K562 (cell line): ENCODE measurements around the gene HMCN1. TPM values are rescaled to one million over a fixed set of nuclear protein-coding genes. Genes with fewer than 3 reads are reported as not detected.

Experiments used
- ATAC-seq: fragments of 200-7000 bp; cut with Tn5 transposase; 3 replicates; pipeline ENCODE4 v1.9.1; 2020; ENCODE audit warnings: moderate library complexity
- BruUV-seq: library from RNA; stranded (reverse); fragments of 400-500 nt; replicated peaks from 2 replicates; lab custom pipeline; 2021; lab: Mats Ljungman, UMichigan
- CTCF ChIA-PET: fragments of 300-600 bp; formaldehyde crosslinking; extraction: SDS; loops from one replicate; lab custom pipeline; 2021; ENCODE audit warnings: low intra/inter-chr PET ratio; lab: Yijun Ruan, JAX
- POLR2A ChIA-PET: fragments of 300-600, 350-650 bp; sonication (Branson Sonifier 250); formaldehyde crosslinking; extraction: SDS; loops from one replicate; lab custom pipeline; 2021; ENCODE audit warnings: antibody characterized with exemption, inconsistent platforms; lab: Yijun Ruan, JAX
- DNase-seq, 4 experiments: peaks; one replicate each; pipeline versions ENCODE4 v3.0.0 to v3.0.0-alpha.2; 2011 to 2018; ENCODE audit warnings: low spot score in 3 of 4, mixed read lengths in 3 of 4; ENCODE audit errors: extremely low read depth in 1 of 4
- FAIRE-seq: peaks from 2 replicates; lab custom pipeline; 2011; peaks lifted over from hg19 to GRCh38; lab: Jason Lieb, UNC
- H2AFZ ChIP-seq: 2 replicates; pipeline ENCODE4 v1.6.0; 2011; ENCODE audit warnings: low read depth, low read length, control low read depth, inconsistent platforms
- H3K27ac ChIP-seq: fragments of 200-600 bp; 3 replicates; pipeline ENCODE4 v1.8.0; 2011; ENCODE audit warnings: low read depth, mild to moderate bottlenecking, control low read depth, inconsistent platforms, low read length, moderate library complexity, mixed read lengths; ENCODE audit errors: extremely low read depth
- H3K27me3 ChIP-seq, 2 experiments: fragments of 300-600 bp in 1 of 2; 2 replicates in 1 of 2; 3 replicates in 1 of 2; pipeline versions ENCODE4 v1.6.0 to v1.8.0; 2011; ENCODE audit warnings: inconsistent platforms in 2 of 2, low read length in 2 of 2, mild to moderate bottlenecking in 1 of 2, mixed read lengths in 1 of 2, moderate library complexity in 1 of 2; ENCODE audit not compliant: control insufficient read depth in 2 of 2, insufficient read depth in 2 of 2
- H3K36me3 ChIP-seq: fragments of 300-600 bp; 3 replicates; pipeline ENCODE4 v1.8.0; 2011; ENCODE audit warnings: mild to moderate bottlenecking, low read length, inconsistent platforms; ENCODE audit not compliant: control insufficient read depth, insufficient read depth
- H3K4me1 ChIP-seq, 2 experiments: fragments of 200-600 bp in 1 of 2; replicated peaks in 1 of 2; 2 replicates in 1 of 2; 3 replicates in 1 of 2; pipeline versions ENCODE4 v1.5.1 to v1.8.0; 2011; ENCODE audit warnings: inconsistent platforms in 2 of 2, low read length in 2 of 2, mild to moderate bottlenecking in 1 of 2, mixed read lengths in 1 of 2, moderate library complexity in 1 of 2; ENCODE audit not compliant: control insufficient read depth in 2 of 2, insufficient read depth in 2 of 2
- H3K4me2 ChIP-seq: 2 replicates; pipeline ENCODE4 v1.6.1; 2011; ENCODE audit warnings: low read length, control low read depth, inconsistent platforms, mixed read lengths; ENCODE audit not compliant: insufficient read depth
- H3K4me3 ChIP-seq: fragments of 200-600 bp; sonication (generic), shearing (Covaris generic); 2 replicates; pipeline ENCODE4 v1.5.1; 2016; ENCODE audit warnings: control low read depth, inconsistent platforms
- H3K79me2 ChIP-seq: fragments of 200-600 bp; 3 replicates; pipeline ENCODE4 v1.8.0; 2011; ENCODE audit warnings: low read length, inconsistent platforms; ENCODE audit not compliant: control insufficient read depth, insufficient read depth
- H3K9ac ChIP-seq, 2 experiments: 2 replicates each; pipeline versions ENCODE4 v1.6.0 to v1.6.1; 2011; ENCODE audit warnings: low read depth in 2 of 2, low read length in 2 of 2, control low read depth in 1 of 2, inconsistent platforms in 1 of 2, mild to moderate bottlenecking in 1 of 2, mixed read lengths in 1 of 2; ENCODE audit not compliant: insufficient read depth in 1 of 2
- H3K9me1 ChIP-seq: one replicate; pipeline ENCODE4 v1.6.0; 2011; ENCODE audit warnings: inconsistent platforms, mild to moderate bottlenecking, low read length, moderate library complexity; ENCODE audit not compliant: control insufficient read depth, insufficient read depth
- H3K9me3 ChIP-seq: replicated peaks from 2 replicates; pipeline ENCODE4 v1.5.1; 2011; ENCODE audit warnings: low read depth, low read length, inconsistent platforms; ENCODE audit not compliant: control insufficient read depth, insufficient read depth
- H4K20me1 ChIP-seq: replicated peaks from 2 replicates; pipeline ENCODE4 v1.6.1; 2011; ENCODE audit warnings: low read length, inconsistent platforms, mixed read lengths; ENCODE audit not compliant: control insufficient read depth, insufficient read depth
- BRCA1 ChIP-seq, 2 experiments: fragments of 450-650 bp in 1 of 2; sonication (generic) in 1 of 2; formaldehyde crosslinking in 1 of 2; IDR thresholded peaks; 2 replicates each; pipeline versions ENCODE4 v1.5.0 to v1.6.1; 2017 to 2020; ENCODE audit warnings: mild to moderate bottlenecking in 1 of 2, missing genetic modification reagents in 1 of 2
- MCM3 ChIP-seq: fragments of 450-650 bp; IDR thresholded peaks from 2 replicates; pipeline ENCODE4 v1.6.1; 2016
- NR3C1 ChIP-seq: sonication (generic); formaldehyde crosslinking; IDR thresholded peaks from 2 replicates; pipeline ENCODE4 v1.8.1; 2022; ENCODE audit warnings: missing genetic modification reagents
- PCBP2 ChIP-seq: fragments of 200-400 bp; formaldehyde crosslinking; IDR thresholded peaks from 2 replicates; pipeline ENCODE4 v1.6.1; 2018; ENCODE audit warnings: low read length, low read depth, mild to moderate bottlenecking, moderate library complexity; ENCODE audit not compliant: poor library complexity, severe bottlenecking
- PHF8 ChIP-seq: fragments of 200-600 bp; sonication (generic); IDR thresholded peaks from 2 replicates; pipeline ENCODE4 v1.6.1; 2012; ENCODE audit warnings: mixed run types, mild to moderate bottlenecking, inconsistent platforms, low read length, moderate library complexity, borderline replicate concordance
- PRDM10 ChIP-seq: fragments of 450-650 bp; IDR thresholded peaks from 2 replicates; pipeline ENCODE4 v1.6.1; 2018; ENCODE audit not compliant: partially characterized antibody
- PTTG1 ChIP-seq: fragments of 450-650 bp; IDR thresholded peaks from 2 replicates; pipeline ENCODE4 v1.6.1; 2016; ENCODE audit warnings: low read depth, mild to moderate bottlenecking, missing genetic modification characterization, missing compliant biosample characterization
- RBM25 ChIP-seq: fragments of 200-400 bp; formaldehyde crosslinking; IDR thresholded peaks from 2 replicates; pipeline ENCODE4 v1.6.1; 2018; ENCODE audit warnings: low read length, low read depth, moderate library complexity; ENCODE audit not compliant: severe bottlenecking
- TARDBP ChIP-seq: fragments of 450-650 bp; IDR thresholded peaks from 2 replicates; pipeline ENCODE4 v1.6.1; 2016
- TEAD1 ChIP-seq, 2 experiments: fragments of 450-650 bp in 1 of 2; sonication (generic) in 1 of 2; formaldehyde crosslinking; IDR thresholded peaks; 2 replicates each; pipeline versions ENCODE4 v1.4.0 to v1.8.0; 2020 to 2022; ENCODE audit warnings: mild to moderate bottlenecking in 2 of 2, missing genetic modification reagents in 1 of 2
- TSHZ1 ChIP-seq: fragments of 250-450 bp; sonication (Bioruptor Pico); IDR thresholded peaks from 2 replicates; pipeline ENCODE4 v1.4.0; 2020; ENCODE audit warnings: mild to moderate bottlenecking, moderate library complexity
- ZNF253 ChIP-seq: fragments of 250-450 bp; sonication (Bioruptor Pico); conservative IDR thresholded peaks from 2 replicates; pipeline ENCODE4 v1.6.1; 2021; ENCODE audit warnings: mild to moderate bottlenecking
- ZNF408 ChIP-seq: fragments of 250-450 bp; sonication (Bioruptor Pico); IDR thresholded peaks from 2 replicates; pipeline ENCODE4 v1.4.0; 2020; ENCODE audit warnings: low read depth, mild to moderate bottlenecking, moderate library complexity
- ZNF77 ChIP-seq: fragments of 250-450 bp; sonication (Bioruptor Pico); IDR thresholded peaks from 2 replicates; pipeline ENCODE4 v1.5.0; 2020
- WGBS: fragments of 100-300 bp; shearing (Covaris generic); methylation state at CpG from one replicate; pipeline ENCODE4 v1.1.6; 2016; ENCODE audit warnings: low coverage, mixed read lengths; ENCODE audit not compliant: insufficient coverage; ENCODE audit errors: missing lambda C conversion rate; 5-methylcytosine and 5-hydroxymethylcytosine counted together
- in situ Hi-C: fragments of 300-500 bp; cut with MboI; formaldehyde crosslinking; loops from 4 replicates; pipeline ENCODE4 v1.15.0; 2018; ENCODE audit warnings: inconsistent platforms, mixed read lengths
- intact Hi-C: fragments of 100-400 bp; cut with micrococcal nuclease; formaldehyde crosslinking; loops from 2 replicates; pipeline ENCODE4 v1.14.2; 2022
- polyA plus RNA-seq, 8 experiments: library from polyadenylated mRNA; depleted of rRNA in 4 of 8; stranded (reverse) in 5 of 8; unstranded in 3 of 8; fragments of >200 nt; fragmentation: Nextera tagmentation in 2 of 8; fragmentation: Illumina TruSeq in 1 of 8; extraction: Ambion mirVana in 2 of 8; extraction: Trizol in 1 of 8; gene quantifications; 2 replicates each; pipeline versions ENCODE4 v1.2.1 to v1.2.3, GENCODE V29; 2011 to 2014; ENCODE audit warnings: inconsistent platforms in 1 of 8, missing spikeins in 1 of 8
- total RNA-seq, 7 experiments: library from RNA; depleted of rRNA in 6 of 7; stranded (reverse); fragments of >200 nt in 6 of 7; fragmentation: Illumina TruSeq in 2 of 7; extraction: Trizol in 2 of 7; gene quantifications; 2 replicates each; pipeline versions ENCODE4 v1.2.1 to v1.2.3, GENCODE V29; 2011 to 2021; ENCODE audit warnings: low replicate concordance in 1 of 7
- TF ChIP-seq, protein P1 (sequence below): fragments of 450-650 bp; formaldehyde crosslinking; IDR thresholded peaks from 2 replicates; pipeline ENCODE4 v1.4.0; 2020; ENCODE audit warnings: mild to moderate bottlenecking, mixed read lengths

The HMCN1 gene
- total and polyA plus RNA-seq, 9 of the 15 experiments (the other 6 are each of a cell fraction or from before 2014, with no cell fraction given): 0.07 to 0.36 (median 0.21) TPM

GRCh38 chr1:186027621-186028020, 293.4 kb downstream of the HMCN1 start:
- Histone ChIP-seq H4K20me1 (no peaks in the 10 kb centered on the region), H3K4me1 (no peaks in the 10 kb centered on the region), H3K9ac (no peak overlapping the region), H3K27me3 (no peaks in the 10 kb centered on the region), H3K27ac (no peak overlapping the region), H3K4me2 (no peak overlapping the region), H2AFZ (no peak overlapping the region), H3K9me3 (no peaks in the 10 kb centered on the region; the same call in 1 of the 2 replicates), H3K9me1 (no peaks in the 10 kb centered on the region), H3K79me2 (no peaks in the 10 kb centered on the region), H3K36me3 (no peaks in the 10 kb centered on the region), H3K4me3 (no peak overlapping the region)
- no peak for DNase-seq
- in situ Hi-C loops: no loop called here
- POLR2A ChIA-PET: no interaction called here
- intact Hi-C loops: no loop called here
- ATAC-seq: no peak
- CTCF ChIA-PET: no interaction called here
- 6% methylated on average over 3 of the region's 3 CpGs for WGBS
- BruUV-seq: no TSS peak
- FAIRE-seq: no peak
- TF ChIP-seq TSHZ1 (CRISPR knock-in tag): no peak
- TF ChIP-seq MCM3: no peak
- TF ChIP-seq PRDM10: no peak
- TF ChIP-seq PCBP2: no peak
- TF ChIP-seq ZNF408 (CRISPR knock-in tag): no peak
- no peak for TF ChIP-seq PHF8
- no peak for TF ChIP-seq ZNF253 (CRISPR knock-in tag)
- no peak for TF ChIP-seq PTTG1 (tag)
- TF ChIP-seq TARDBP: no peak
- TF ChIP-seq RBM25: no peak
- TF ChIP-seq ZNF77 (CRISPR knock-in tag): no peak
- no peak for TF ChIP-seq TEAD1 (CRISPR knock-in tag; IDR thresholded peaks at IDR 0.05)
- no peak for TF ChIP-seq NR3C1 (CRISPR knock-in tag)
- TF ChIP-seq, protein P1, sequence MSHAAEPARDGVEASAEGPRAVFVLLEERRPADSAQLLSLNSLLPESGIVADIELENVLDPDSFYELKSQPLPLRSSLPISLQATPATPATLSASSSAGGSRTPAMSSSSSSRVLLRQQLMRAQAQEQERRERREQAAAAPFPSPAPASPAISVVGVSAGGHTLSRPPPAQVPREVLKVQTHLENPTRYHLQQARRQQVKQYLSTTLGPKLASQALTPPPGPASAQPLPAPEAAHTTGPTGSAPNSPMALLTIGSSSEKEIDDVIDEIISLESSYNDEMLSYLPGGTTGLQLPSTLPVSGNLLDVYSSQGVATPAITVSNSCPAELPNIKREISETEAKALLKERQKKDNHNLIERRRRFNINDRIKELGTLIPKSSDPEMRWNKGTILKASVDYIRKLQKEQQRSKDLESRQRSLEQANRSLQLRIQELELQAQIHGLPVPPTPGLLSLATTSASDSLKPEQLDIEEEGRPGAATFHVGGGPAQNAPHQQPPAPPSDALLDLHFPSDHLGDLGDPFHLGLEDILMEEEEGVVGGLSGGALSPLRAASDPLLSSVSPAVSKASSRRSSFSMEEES: no peak
- TF ChIP-seq BRCA1 (IDR thresholded peaks at IDR 0.05): no peak
- no peak for TF ChIP-seq BRCA1 (CRISPR knock-in tag; IDR thresholded peaks at IDR 0.05)
